ENCODE measurements around the gene NUDT9.
"Not testable (repeated sequence)": the region's sequence is repeated elsewhere in the genome, so short reads cannot be mapped to it uniquely, and the experiment has no call there.

NUDT9 gene

GRCh38 chr4:87422104-87423052, at the start of gene NUDT9:
TSS of gene NUDT9 (plus strand) at chr4:87422573. CDS start at chr4:87422906, 333 bp downstream.
- DNase-seq: peak; percentile 85

- no peak for DNase-seq
Observed at GRCh38 chr4:87375719-87376291, 46.6 kb upstream of the NUDT9 start.

- DNase-seq: no peak
Observed at GRCh38 chr4:87377816-87378215, 44.6 kb upstream of the NUDT9 start.

- no peak for DNase-seq
Observed at GRCh38 chr4:87382116-87382515, 40.3 kb upstream of the NUDT9 start.

GRCh38 chr4:87382931-87383330, 39.4 kb upstream of the NUDT9 start:
- DNase-seq: no peak

- not testable (repeated sequence) for DNase-seq
Observed at GRCh38 chr4:87384466-87385132, 37.8 kb upstream of the NUDT9 start.

GRCh38 chr4:87387237-87387636, 35.1 kb upstream of the NUDT9 start:
- DNase-seq: no peak

GRCh38 chr4:87388901-87389300, 33.5 kb upstream of the NUDT9 start:
- no peak for DNase-seq

GRCh38 chr4:87390055-87390454, 32.3 kb upstream of the NUDT9 start:
- not testable (repeated sequence) for DNase-seq

GRCh38 chr4:87390551-87390890, 31.9 kb upstream of the NUDT9 start:
- no peak for DNase-seq

GRCh38 chr4:87390891-87391575, 31.3 kb upstream of the NUDT9 start, which contains the start of gene HSD17B11:
TSS of gene HSD17B11 (minus strand) at chr4:87391188. CDS start at chr4:87391070, 118 bp downstream.
- DNase-seq: peak; percentile 76

- DNase-seq: no peak
Observed at GRCh38 chr4:87391576-87392054, 30.8 kb upstream of the NUDT9 start.

GRCh38 chr4:87392183-87392582, 30.2 kb upstream of the NUDT9 start:
- DNase-seq: no peak

- DNase-seq: peak; percentile 38
Observed at GRCh38 chr4:87395073-87395472, 27.3 kb upstream of the NUDT9 start.

- not testable (repeated sequence) for DNase-seq
Observed at GRCh38 chr4:87395851-87396250, 26.5 kb upstream of the NUDT9 start.

GRCh38 chr4:87399148-87399547, 23.2 kb upstream of the NUDT9 start:
- no peak for DNase-seq

GRCh38 chr4:87399954-87400353, 22.4 kb upstream of the NUDT9 start:
- no peak for DNase-seq

- not testable (repeated sequence) for DNase-seq
Observed at GRCh38 chr4:87403732-87404131, 18.6 kb upstream of the NUDT9 start.

GRCh38 chr4:87405211-87405820, 17.1 kb upstream of the NUDT9 start:
- no peak for DNase-seq

GRCh38 chr4:87406462-87406861, 15.9 kb upstream of the NUDT9 start:
- no peak for DNase-seq

GRCh38 chr4:87406902-87407301, 15.5 kb upstream of the NUDT9 start:
- DNase-seq: not testable (repeated sequence)

- no peak for DNase-seq
Observed at GRCh38 chr4:87409420-87409939, 12.9 kb upstream of the NUDT9 start.
